Stomach (tissue), 4 donors: ENCODE data around the gene CLEC18B.
"Not testable (repeated sequence)": the region's sequence is repeated elsewhere in the genome, so short reads cannot be mapped to it uniquely, and the experiment has no call there.

ENCODE experiments used
- CTCF ChIP-seq, 7 experiments: fragments of 450-650 bp in 4 of 7; fragments of 200-600 bp in 3 of 7; sonication (generic) in 3 of 7; IDR thresholded peaks; one replicate each; pipeline ENCODE4 v1.5.1; 2016 to 2019; ENCODE audit warnings: antibody characterized with exemption in 7 of 7, control low read depth in 2 of 7, mild to moderate bottlenecking in 1 of 7
- EP300 ChIP-seq: sonication (generic); formaldehyde crosslinking; IDR thresholded peaks from one replicate; pipeline ENCODE4 v1.6.1; 2017; ENCODE audit warnings: antibody characterized with exemption
- POLR2A ChIP-seq, 4 donors: fragments of 450-650 bp; IDR thresholded peaks; one replicate each; pipeline ENCODE4 v1.6.1; 2016; ENCODE audit warnings: antibody characterized with exemption in 4 of 4, control low read depth in 2 of 4, mild to moderate bottlenecking in 1 of 4, moderate library complexity in 1 of 4
- POLR2AphosphoS5 ChIP-seq, 3 donors: sonication (generic); formaldehyde crosslinking; IDR thresholded peaks; one replicate each; pipeline ENCODE4 v1.6.1; 2016; ENCODE audit warnings: antibody characterized with exemption in 3 of 3

DNA sequence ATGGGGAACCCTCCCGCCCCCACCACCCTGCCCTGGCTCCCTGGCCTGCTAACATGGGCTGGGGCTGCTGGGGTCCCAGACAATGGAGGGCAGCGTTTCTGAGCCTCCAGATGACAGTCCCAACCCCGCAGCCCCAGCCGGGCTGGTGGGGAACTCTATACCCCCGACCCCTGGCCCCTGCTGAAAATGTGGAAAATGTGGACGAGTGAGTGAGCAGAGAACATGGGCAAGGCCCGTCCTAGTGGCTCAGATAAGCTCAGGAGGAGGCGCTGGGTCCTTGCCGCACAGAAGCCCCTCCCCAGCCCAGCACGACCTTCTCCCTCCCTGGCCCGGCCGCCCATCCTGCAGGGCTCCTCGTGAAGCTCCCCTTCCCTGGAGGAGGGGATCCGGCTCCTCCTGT is 1.5 kb downstream of the CLEC18B start:
- TF ChIP-seq CTCF (IDR thresholded peaks at IDR 0.05); POLR2A (IDR thresholded peaks at IDR 0.05); POLR2AphosphoS5 (IDR thresholded peaks at IDR 0.05); EP300: not testable (repeated sequence)
